IMR-90 (cell line): ENCODE results near the gene ELL. TPM values are rescaled to one million over a fixed set of nuclear protein-coding genes. Genes with fewer than 3 reads are reported as not detected.

Experiments used
- ATAC-seq: fragments of 200-7000 bp; cut with Tn5 transposase; 2 replicates; pipeline ENCODE4 v1.9.1; 2020; ENCODE audit warnings: low read depth, mild to moderate bottlenecking, moderate library complexity
- BruUV-seq: library from RNA; stranded (reverse); fragments of 400-500 nt; replicated peaks from 2 replicates; lab custom pipeline; 2021; lab: Mats Ljungman, UMichigan
- CTCF ChIA-PET: fragments of 300-600 bp; formaldehyde crosslinking; extraction: SDS; loops from one replicate; lab custom pipeline; 2021; ENCODE audit warnings: antibody characterized with exemption; lab: Yijun Ruan, JAX
- POLR2A ChIA-PET: fragments of 300-600 bp; sonication (Branson Sonifier 250); formaldehyde crosslinking; loops from one replicate; lab custom pipeline; 2022; ENCODE audit warnings: antibody characterized with exemption; ENCODE audit not compliant: unreplicated experiment; lab: Charles Lee
- DNase-seq: peaks from one replicate; pipeline ENCODE4 v3.0.0; 2013
- H2AFZ ChIP-seq: replicated peaks from 2 replicates; pipeline ENCODE3; 2013; ENCODE audit warnings: low read length, mild to moderate bottlenecking; ENCODE audit not compliant: poor library complexity
- H2AK5ac ChIP-seq: 2 replicates; pipeline ENCODE4 v1.6.1; 2013; ENCODE audit warnings: low read depth, low read length, inconsistent platforms
- H2AK9ac ChIP-seq: replicated peaks from 2 replicates; pipeline ENCODE3; 2013; ENCODE audit warnings: mild to moderate bottlenecking, low read depth, low read length, moderate library complexity; ENCODE audit not compliant: poor library complexity
- H2BK120ac ChIP-seq: 2 replicates; pipeline ENCODE4 v1.6.1; 2013; ENCODE audit warnings: low read depth, low read length, inconsistent platforms
- H2BK15ac ChIP-seq: 3 replicates; pipeline ENCODE4 v1.6.1; 2013; ENCODE audit warnings: low read depth, low read length, inconsistent platforms
- H2BK20ac ChIP-seq: 2 replicates; pipeline ENCODE4 v1.6.1; 2013; ENCODE audit warnings: low read depth, mild to moderate bottlenecking, inconsistent platforms, low read length, moderate library complexity
- H2BK5ac ChIP-seq: 2 replicates; pipeline ENCODE4 v1.6.1; 2013; ENCODE audit warnings: mild to moderate bottlenecking, low read depth, low read length, inconsistent platforms; ENCODE audit not compliant: poor library complexity, severe bottlenecking
- H3K14ac ChIP-seq: replicated peaks from 2 replicates; pipeline ENCODE4 v1.6.1; 2013; ENCODE audit warnings: low read depth, low read length, inconsistent platforms
- H3K18ac ChIP-seq: 2 replicates; pipeline ENCODE4 v1.6.1; 2013; ENCODE audit warnings: low read depth, low read length, control low read depth
- H3K23ac ChIP-seq: 2 replicates; pipeline ENCODE4 v1.6.1; 2013; ENCODE audit warnings: low read depth, low read length, inconsistent platforms
- H3K27ac ChIP-seq: 2 replicates; pipeline ENCODE4 v1.5.1; 2013; ENCODE audit warnings: mild to moderate bottlenecking, control low read depth, low read length; ENCODE audit not compliant: insufficient read depth
- H3K27me3 ChIP-seq: 2 replicates; pipeline ENCODE4 v1.6.1; 2013; ENCODE audit warnings: low read length; ENCODE audit not compliant: control insufficient read depth, insufficient read depth
- H3K36me3 ChIP-seq: 2 replicates; pipeline ENCODE4 v1.6.1; 2013; ENCODE audit warnings: low read length, mixed read lengths; ENCODE audit not compliant: control insufficient read depth, insufficient read depth
- H3K4ac ChIP-seq: 2 replicates; pipeline ENCODE4 v1.6.1; 2013; ENCODE audit warnings: low read depth, low read length, inconsistent platforms
- H3K4me1 ChIP-seq: 2 replicates; pipeline ENCODE4 v1.6.1; 2013; ENCODE audit warnings: low read length, mixed read lengths; ENCODE audit not compliant: control insufficient read depth, insufficient read depth
- H3K4me2 ChIP-seq: 2 replicates; pipeline ENCODE4 v1.6.1; 2013; ENCODE audit warnings: low read depth, mild to moderate bottlenecking, control low read depth, low read length, moderate library complexity
- H3K4me3 ChIP-seq: 2 replicates; pipeline ENCODE4 v1.5.1; 2013; ENCODE audit warnings: low read depth, mild to moderate bottlenecking, control low read depth, low read length, moderate library complexity; ENCODE audit not compliant: insufficient read depth
- H3K56ac ChIP-seq: 2 replicates; pipeline ENCODE4 v1.6.1; 2013; ENCODE audit warnings: low read length, inconsistent platforms; ENCODE audit not compliant: insufficient read depth; ENCODE audit errors: extremely low read depth
- H3K79me1 ChIP-seq, 2 experiments: 2 replicates each; pipeline ENCODE4 v1.6.1; 2013; ENCODE audit warnings: low read length in 2 of 2, inconsistent platforms in 1 of 2, low read depth in 1 of 2
- H3K9ac ChIP-seq: 2 replicates; pipeline ENCODE4 v1.6.1; 2013; ENCODE audit warnings: low read depth, low read length, control low read depth
- H3K9me1 ChIP-seq: 2 replicates; pipeline ENCODE4 v1.6.1; 2013; ENCODE audit warnings: low read length, inconsistent platforms; ENCODE audit not compliant: insufficient read depth
- H3K9me3 ChIP-seq: 2 replicates; pipeline ENCODE4 v1.6.1; 2013; ENCODE audit warnings: low read length; ENCODE audit not compliant: control insufficient read depth, insufficient read depth
- H4K20me1 ChIP-seq: 2 replicates; pipeline ENCODE4 v1.6.1; 2013; ENCODE audit warnings: low read length, inconsistent platforms; ENCODE audit not compliant: insufficient read depth
- H4K5ac ChIP-seq: 2 replicates; pipeline ENCODE4 v1.6.1; 2013; ENCODE audit warnings: mild to moderate bottlenecking, low read depth, low read length, control low read depth
- H4K8ac ChIP-seq, 2 experiments: 2 replicates each; pipeline ENCODE4 v1.6.1; 2013; ENCODE audit warnings: low read depth in 2 of 2, low read length in 2 of 2, control low read depth in 1 of 2, inconsistent platforms in 1 of 2
- H4K91ac ChIP-seq: 2 replicates; pipeline ENCODE4 v1.6.1; 2013; ENCODE audit warnings: low read depth, low read length, inconsistent platforms; ENCODE audit not compliant: insufficient read depth
- CEBPB ChIP-seq: IDR thresholded peaks from 2 replicates; pipeline ENCODE4 v1.6.1; 2012; ENCODE audit warnings: low read depth, low read length, improper control_type of control experiment
- CHD1 ChIP-seq: IDR thresholded peaks from 2 replicates; pipeline ENCODE4 v1.6.1; 2012; ENCODE audit warnings: low read depth, low read length, improper control_type of control experiment
- CTCF ChIP-seq: conservative IDR thresholded peaks from 2 replicates; pipeline ENCODE4 v1.5.1; 2012; ENCODE audit warnings: mild to moderate bottlenecking, low read depth, low read length, improper control_type of control experiment
- ELK1 ChIP-seq: fragments of 150-350 bp; IDR thresholded peaks from 2 replicates; pipeline ENCODE4 v1.6.1; 2016; ENCODE audit warnings: low read depth, mild to moderate bottlenecking, low read length, moderate library complexity, borderline replicate concordance
- FOS ChIP-seq: fragments of 150-350 bp; IDR thresholded peaks from 2 replicates; pipeline ENCODE4 v1.6.1; 2016; ENCODE audit warnings: low read depth, low read length
- MAFK ChIP-seq: IDR thresholded peaks from 2 replicates; pipeline ENCODE4 v1.6.1; 2012; ENCODE audit warnings: low read depth, low read length, improper control_type of control experiment
- MAZ ChIP-seq: IDR thresholded peaks from 2 replicates; pipeline ENCODE4 v1.6.1; 2012; ENCODE audit warnings: low read depth, mild to moderate bottlenecking, low read length, improper control_type of control experiment, moderate library complexity, borderline replicate concordance
- NFE2L2 ChIP-seq: fragments of 150-350 bp; IDR thresholded peaks from 2 replicates; pipeline ENCODE4 v1.6.1; 2016; ENCODE audit warnings: low read depth, mild to moderate bottlenecking, low read length
- POLR2A ChIP-seq: IDR thresholded peaks from 2 replicates; pipeline ENCODE4 v1.6.1; 2012; ENCODE audit warnings: mild to moderate bottlenecking, low read depth, low read length
- RAD21 ChIP-seq: IDR thresholded peaks from 2 replicates; pipeline ENCODE4 v1.6.1; 2012; ENCODE audit warnings: low read length, improper control_type of control experiment
- RCOR1 ChIP-seq: IDR thresholded peaks from 2 replicates; pipeline ENCODE4 v1.6.1; 2012; ENCODE audit warnings: mild to moderate bottlenecking, low read length, improper control_type of control experiment; ENCODE audit not compliant: insufficient replicate concordance
- RFX5 ChIP-seq: IDR thresholded peaks from 2 replicates; pipeline ENCODE4 v1.8.0; 2012; ENCODE audit warnings: low read depth, mild to moderate bottlenecking, low read length, moderate library complexity
- SMC3 ChIP-seq: fragments of 150-350 bp; IDR thresholded peaks from 2 replicates; pipeline ENCODE4 v1.6.1; 2016; ENCODE audit warnings: low read depth, mild to moderate bottlenecking, antibody characterized with exemption, low read length, moderate library complexity
- USF2 ChIP-seq: fragments of 150-350 bp; IDR thresholded peaks from 2 replicates; pipeline ENCODE4 v1.6.1; 2017; ENCODE audit warnings: mild to moderate bottlenecking, antibody characterized with exemption, low read length, low read depth
- WGBS, 2 experiments: methylation state at CpG; one replicate each; pipeline versions ENCODE4 v1.1.5 to v1.1.7; 2013; ENCODE audit warnings: missing lambda C conversion rate in 2 of 2; ENCODE audit not compliant: insufficient read length in 1 of 2; ENCODE audit errors: extremely low coverage in 2 of 2; 5-methylcytosine and 5-hydroxymethylcytosine counted together
- dilution Hi-C: fragments of 300-500 bp; cut with HindIII; formaldehyde crosslinking; loops from one replicate; pipeline ENCODE4 v1.14.3; 2018; ENCODE audit warnings: low sequenced_read_pairs; ENCODE audit not compliant: unreplicated experiment
- in situ Hi-C: fragments of 300-500 bp; cut with MboI; formaldehyde crosslinking; loops from 3 replicates; pipeline ENCODE4 v1.14.3; 2019; ENCODE audit warnings: low sequenced_read_pairs, inconsistent platforms, mixed read lengths
- intact Hi-C: fragments of 100-400 bp; cut with micrococcal nuclease; formaldehyde crosslinking; loops from 2 replicates; pipeline ENCODE4 v1.10.0; 2022
- polyA plus RNA-seq, 3 experiments: library from polyadenylated mRNA; depleted of rRNA; stranded (reverse); fragments of >200 nt; gene quantifications; 2 replicates each; pipeline ENCODE4 v1.2.3, GENCODE V29; 2012; ENCODE audit warnings: low replicate concordance in 1 of 3
- total RNA-seq: library from RNA; depleted of rRNA; stranded (reverse); fragments of >200 nt; gene quantifications from 2 replicates; pipeline ENCODE4 v1.2.3, GENCODE V29; 2012

The ELL gene
- total and polyA plus RNA-seq, 2 of the 4 experiments (the other 2 are of a cell fraction) = 6.3 to 13.1 TPM

- Histone ChIP-seq H3K18ac (no peak overlapping the region; the same call in 1 of the 2 replicates), H3K4me1 (peaks cover 29% of the 10 kb centered on the region), H3K36me3 (no peaks in the 10 kb centered on the region), H3K23ac (peak overlapping the region; percentile 6; the same call in 1 of the 2 replicates), H3K4me3 (no peak overlapping the region), H3K27me3 (no peaks in the 10 kb centered on the region), H3K14ac (0 out of 2 replicates have a peak overlapping the region, but pooled peaks have one; percentile 70), H3K9me3 (no peaks in the 10 kb centered on the region), H3K4me2 (no peak overlapping the region; the same call in 1 of the 2 replicates), H2BK20ac (no peak overlapping the region), H4K20me1 (peaks cover 100% of the 10 kb centered on the region), H3K27ac (no peak overlapping the region), H3K4ac (peak overlapping the region; percentile 4), H3K9me1 (peaks cover 51% of the 10 kb centered on the region), H3K56ac (peak overlapping the region; percentile 6; the same call in 1 of the 2 replicates), H2AFZ (no peak overlapping the region), H2BK5ac (peak overlapping the region; percentile 17), H4K91ac (no peak overlapping the region), H4K8ac (peak overlapping the region in 1 of 2 experiments; percentile 37; a peak in 1 of 4 replicates), H3K79me1 (peaks cover 29 to 99% of the 10 kb centered on the region in 2 experiments), H4K5ac (peak overlapping the region; percentile 13; the same call in 1 of the 2 replicates), H2AK5ac (peak overlapping the region; percentile 58; the same call in 1 of the 2 replicates), H2BK15ac (no peak overlapping the region), H3K9ac (no peak overlapping the region; the same call in 1 of the 2 replicates), H2BK120ac (no peak overlapping the region), H2AK9ac (peak overlapping the region; percentile 20)
- CTCF ChIA-PET = no interaction called here
- dilution Hi-C loops (no loop called here), in situ Hi-C loops (no loop called here), intact Hi-C loops (no loop called here)
- POLR2A ChIA-PET = interaction anchor here (0.6 kb wide), 1 partner anchor 15 kb away, joined by 6 read pairs; no protein-coding TSS in a partner anchor
- DNase-seq = no peak
- BruUV-seq = no TSS peak
- peak; percentile 8 for ATAC-seq
- 46% methylated on average over 4 of the region's 13 CpGs; no CpG with 5 or more reads in 1 of the 2 experiments for WGBS, 2 experiments
- no peak for TF ChIP-seq MAZ
- no peak for TF ChIP-seq RFX5
- TF ChIP-seq USF2 = no peak
- TF ChIP-seq POLR2A = no peak
- no peak for TF ChIP-seq SMC3
- TF ChIP-seq RAD21 = no peak
- no peak for TF ChIP-seq NFE2L2
- TF ChIP-seq RCOR1 = no peak
- TF ChIP-seq CEBPB = no peak
- TF ChIP-seq CTCF = no peak
- TF ChIP-seq CHD1 = no peak
- no peak for TF ChIP-seq FOS
- no peak for TF ChIP-seq MAFK
- no peak for TF ChIP-seq ELK1
Measured at GRCh38 chr19:18493440-18494266, 28.2 kb downstream of the ELL start.
